Endothelial cell of umbilical vein (primary cell): ENCODE results near the gene NME7.

Experiments
- MAX ChIP-seq: IDR thresholded peaks from 2 replicates; pipeline ENCODE4 v1.6.1; 2011; ENCODE audit not compliant: insufficient read depth, insufficient read length
- MYC ChIP-seq: IDR thresholded peaks from one replicate; pipeline ENCODE4 v1.6.1; 2011; ENCODE audit warnings: mild to moderate bottlenecking, low read depth, low read length
- TF ChIP-seq, protein P1 (sequence below), 2 donors: IDR thresholded peaks; 1 replicate in 1 of 2; 2 replicates in 1 of 2; pipeline ENCODE4 v1.5.1; 2011; ENCODE audit warnings: low read length in 2 of 2, mild to moderate bottlenecking in 2 of 2, moderate library complexity in 2 of 2, control low read depth in 1 of 2, inconsistent platforms in 1 of 2, low read depth in 1 of 2; ENCODE audit not compliant: insufficient read depth in 1 of 2; ENCODE audit errors: extremely low read depth in 1 of 2

- TF ChIP-seq, protein P1, sequence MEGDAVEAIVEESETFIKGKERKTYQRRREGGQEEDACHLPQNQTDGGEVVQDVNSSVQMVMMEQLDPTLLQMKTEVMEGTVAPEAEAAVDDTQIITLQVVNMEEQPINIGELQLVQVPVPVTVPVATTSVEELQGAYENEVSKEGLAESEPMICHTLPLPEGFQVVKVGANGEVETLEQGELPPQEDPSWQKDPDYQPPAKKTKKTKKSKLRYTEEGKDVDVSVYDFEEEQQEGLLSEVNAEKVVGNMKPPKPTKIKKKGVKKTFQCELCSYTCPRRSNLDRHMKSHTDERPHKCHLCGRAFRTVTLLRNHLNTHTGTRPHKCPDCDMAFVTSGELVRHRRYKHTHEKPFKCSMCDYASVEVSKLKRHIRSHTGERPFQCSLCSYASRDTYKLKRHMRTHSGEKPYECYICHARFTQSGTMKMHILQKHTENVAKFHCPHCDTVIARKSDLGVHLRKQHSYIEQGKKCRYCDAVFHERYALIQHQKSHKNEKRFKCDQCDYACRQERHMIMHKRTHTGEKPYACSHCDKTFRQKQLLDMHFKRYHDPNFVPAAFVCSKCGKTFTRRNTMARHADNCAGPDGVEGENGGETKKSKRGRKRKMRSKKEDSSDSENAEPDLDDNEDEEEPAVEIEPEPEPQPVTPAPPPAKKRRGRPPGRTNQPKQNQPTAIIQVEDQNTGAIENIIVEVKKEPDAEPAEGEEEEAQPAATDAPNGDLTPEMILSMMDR (IDR thresholded peaks at IDR 0.05; ENCODE audit: extremely low read depth in 1 of 2, insufficient read depth in 1 of 2, low read depth in 1 of 2, low read length in 2 of 2), result no peak
- TF ChIP-seq MYC (no peak), MAX (no peak)
These were observed 211.9 kb downstream of the NME7 start for GRCh38 chr1:169155675-169156074.
